SHP77 (cell line): ENCODE results near the gene CCDC180.
"Not testable (repeated sequence)": the region's sequence is repeated elsewhere in the genome, so short reads cannot be mapped to it uniquely, and the experiment has no call there.

Experiments
- DNase-seq, 2 experiments: peaks; one replicate each; lab custom pipeline; 2025; lab: John Stamatoyannopoulos, UW

Gene CCDC180

DNA sequence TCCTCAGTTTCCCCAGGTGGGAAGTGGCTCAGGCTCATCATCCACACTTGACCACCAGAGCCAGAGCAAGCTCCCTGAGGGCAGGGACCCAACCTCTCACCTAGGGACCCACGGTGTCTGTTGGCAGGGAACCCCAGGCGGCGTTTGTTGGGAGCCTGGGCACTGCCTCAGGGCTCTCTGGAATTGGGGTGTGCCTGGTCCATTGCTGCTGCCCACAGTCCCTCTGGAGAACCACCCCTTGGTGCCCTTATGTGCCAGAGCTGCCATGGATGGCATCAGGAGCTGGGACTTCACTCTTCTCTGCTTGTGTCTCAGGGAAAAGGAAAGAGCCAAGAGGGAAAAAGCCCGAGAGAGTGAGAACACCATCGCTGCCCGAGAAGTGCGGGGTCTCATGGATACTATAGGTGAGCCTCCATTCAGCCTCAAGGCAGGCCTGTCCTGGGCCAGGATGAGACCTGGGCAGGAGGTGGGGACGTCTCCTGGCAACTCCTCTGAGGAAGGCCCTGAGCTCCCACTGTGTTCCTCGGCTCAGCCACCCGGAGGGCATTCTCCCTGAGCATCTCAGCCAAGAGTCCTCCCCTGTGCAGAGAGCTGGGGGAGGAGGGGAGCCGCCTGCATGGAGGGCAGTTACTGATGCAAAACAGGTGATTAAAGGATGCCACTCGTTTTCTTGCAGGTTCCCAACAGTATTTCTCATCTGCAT lies 4.5 kb downstream of the CCDC180 start:
- DNase-seq: no peak

DNA sequence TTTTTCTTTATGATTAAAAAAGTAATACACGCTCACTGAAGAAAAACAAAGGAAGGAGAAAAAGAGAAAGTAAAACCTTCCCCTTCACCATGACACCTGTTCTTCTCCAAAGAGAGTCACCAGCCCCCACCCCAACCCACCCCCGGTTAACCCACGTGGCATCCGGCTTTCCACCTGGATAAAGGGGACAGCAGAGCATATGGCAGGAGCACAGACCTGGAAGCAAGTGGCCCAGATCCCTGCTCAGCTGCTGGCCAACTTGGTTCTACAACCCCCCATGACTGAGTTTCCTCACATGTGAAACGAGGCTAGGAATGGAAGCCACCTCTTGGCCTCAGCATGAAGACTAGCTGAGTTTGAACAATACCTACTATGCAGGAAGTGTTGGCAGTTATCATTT lies 5.1 kb downstream of the CCDC180 start:
- DNase-seq: no peak

DNA sequence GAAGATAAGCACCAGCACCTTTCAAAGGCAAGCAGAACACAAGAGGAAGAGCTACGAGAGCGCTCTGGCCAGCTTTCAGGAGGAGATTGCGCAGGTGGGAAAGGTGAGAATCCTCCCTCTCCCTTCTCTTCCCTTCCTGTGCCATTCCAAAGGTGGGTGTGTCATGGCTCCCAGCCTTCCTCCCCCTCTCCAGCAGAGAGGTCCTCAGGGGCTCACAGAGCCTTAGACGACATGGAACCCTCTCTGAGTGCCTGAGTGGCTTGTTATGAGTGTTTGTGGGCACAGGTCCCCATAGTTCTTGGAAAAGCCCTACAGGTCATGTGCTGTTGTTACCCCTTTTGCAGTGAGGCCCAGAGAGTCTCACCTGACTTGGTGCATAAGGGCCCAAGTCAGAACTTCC lies 5.8 kb downstream of the CCDC180 start:
- DNase-seq: no peak

DNA sequence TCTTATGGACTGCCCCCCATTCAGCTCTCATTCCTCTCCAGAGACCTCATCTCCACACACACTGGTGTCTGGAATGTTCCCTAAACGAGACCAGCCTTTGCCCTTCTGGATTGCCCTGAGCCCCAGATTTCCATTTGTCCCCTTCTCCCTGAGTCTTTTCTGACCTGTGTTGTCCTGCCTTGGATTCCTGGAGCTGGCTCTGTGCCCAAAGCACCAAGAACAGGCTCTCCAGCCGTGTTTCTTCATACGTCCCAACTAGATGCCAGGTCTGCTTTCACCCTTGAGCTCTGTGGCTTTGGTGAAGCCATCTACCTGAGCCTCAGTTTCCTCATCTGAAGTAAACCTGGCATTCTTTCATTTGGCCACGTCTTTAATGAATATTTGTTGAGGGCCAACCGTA lies 6.3 kb downstream of the CCDC180 start:
- DNase-seq: no peak

DNA sequence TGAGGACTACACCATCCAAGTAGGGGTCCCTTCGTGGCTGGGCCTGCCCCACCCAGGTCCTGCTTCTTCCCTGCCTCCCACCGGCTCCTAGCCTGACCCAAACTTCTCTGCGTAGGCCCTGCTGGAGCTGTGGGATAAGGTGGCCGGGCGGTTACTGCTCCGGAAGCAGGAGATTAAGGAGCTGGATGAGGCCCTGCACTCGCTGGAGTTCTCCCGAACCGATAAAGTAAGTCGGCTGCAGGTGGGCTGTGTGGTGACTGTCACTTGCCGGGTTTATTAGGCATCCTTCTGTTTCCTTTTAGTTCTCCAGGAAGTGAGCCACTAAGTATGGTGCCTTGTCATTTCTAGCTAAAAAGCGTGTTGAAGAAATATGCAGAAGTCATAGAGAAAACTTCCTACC lies 7.0 kb downstream of the CCDC180 start:
- DNase-seq: no peak

DNA sequence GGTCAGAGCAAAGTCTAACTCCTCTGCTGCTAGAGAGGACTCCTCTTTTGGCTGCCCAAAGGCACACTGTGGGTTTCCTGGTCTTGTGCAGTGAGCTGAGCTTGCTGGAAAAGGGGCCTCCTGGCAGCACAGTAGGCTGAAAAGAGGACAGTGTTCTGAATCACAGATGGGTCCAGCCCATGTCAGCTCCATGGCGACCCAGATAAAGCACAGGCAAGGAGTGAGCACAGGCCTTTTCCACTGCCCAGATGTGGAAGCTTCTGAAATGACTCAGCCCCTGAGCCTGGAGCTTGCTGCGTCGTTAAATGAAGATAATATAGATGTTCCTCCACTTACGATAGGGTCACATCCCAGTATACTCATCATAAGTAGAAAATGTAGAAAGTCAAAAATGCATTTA lies 8.1 kb downstream of the CCDC180 start:
- no peak for DNase-seq

DNA sequence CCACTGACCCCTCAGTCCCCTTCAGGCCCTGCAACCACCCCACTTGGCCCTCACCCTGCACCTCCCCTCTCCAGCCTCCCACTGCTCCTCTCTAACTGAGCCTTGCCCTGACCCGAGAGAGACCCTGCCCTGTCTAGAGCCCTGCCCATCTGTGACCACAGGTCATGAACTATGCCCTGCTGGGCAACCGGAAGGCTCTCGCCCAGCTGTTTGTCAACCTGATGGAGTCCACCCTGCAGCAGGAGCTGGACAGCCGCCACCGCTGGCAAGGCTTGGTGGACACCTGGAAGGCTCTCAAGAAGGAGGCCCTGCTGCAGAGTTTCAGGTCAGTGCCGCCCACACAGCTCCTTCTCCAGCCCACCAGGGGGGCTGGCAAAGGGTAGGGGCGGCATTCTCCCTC lies 9.4 kb downstream of the CCDC180 start:
- no peak for DNase-seq

DNA sequence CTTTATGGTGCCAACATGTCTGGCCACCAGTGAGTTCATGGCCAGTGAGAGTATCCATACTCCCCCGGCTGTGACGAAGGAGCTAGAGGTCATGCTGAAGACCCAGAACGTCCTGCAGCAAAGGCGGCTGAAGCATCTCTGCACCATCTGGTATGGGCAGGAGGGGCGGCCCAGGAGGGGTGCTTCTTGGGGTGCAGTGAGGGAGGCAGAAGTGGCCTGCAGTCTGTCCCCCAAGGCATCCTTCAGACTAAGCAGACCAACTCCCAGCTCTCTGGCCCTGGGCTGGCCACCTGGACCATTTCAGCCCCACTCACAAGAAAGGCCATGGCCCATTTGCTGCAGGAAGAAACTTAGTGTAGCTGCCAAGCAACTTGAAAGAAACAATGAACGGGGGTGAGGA lies 11.0 kb downstream of the CCDC180 start:
- no peak for DNase-seq

DNA sequence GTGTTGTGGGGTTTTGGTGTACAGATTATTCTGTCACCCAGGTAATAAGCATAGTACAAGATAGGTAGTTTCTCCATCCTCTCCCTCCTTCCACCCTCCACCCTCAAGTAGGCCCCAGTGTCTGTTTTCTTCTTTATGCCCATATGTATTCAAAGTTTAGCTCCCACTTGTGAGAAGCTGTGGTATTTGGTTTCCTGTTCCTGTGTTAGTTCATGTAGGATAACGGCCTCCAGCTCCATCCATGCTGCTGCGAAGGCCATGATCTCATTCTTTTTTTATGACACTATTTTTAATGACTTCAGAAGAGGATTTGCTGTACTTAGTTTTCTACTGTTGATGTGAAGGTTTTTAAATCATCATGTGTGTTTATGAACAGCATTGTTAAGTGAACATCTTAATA lies 11.9 kb downstream of the CCDC180 start:
- DNase-seq: no peak

DNA sequence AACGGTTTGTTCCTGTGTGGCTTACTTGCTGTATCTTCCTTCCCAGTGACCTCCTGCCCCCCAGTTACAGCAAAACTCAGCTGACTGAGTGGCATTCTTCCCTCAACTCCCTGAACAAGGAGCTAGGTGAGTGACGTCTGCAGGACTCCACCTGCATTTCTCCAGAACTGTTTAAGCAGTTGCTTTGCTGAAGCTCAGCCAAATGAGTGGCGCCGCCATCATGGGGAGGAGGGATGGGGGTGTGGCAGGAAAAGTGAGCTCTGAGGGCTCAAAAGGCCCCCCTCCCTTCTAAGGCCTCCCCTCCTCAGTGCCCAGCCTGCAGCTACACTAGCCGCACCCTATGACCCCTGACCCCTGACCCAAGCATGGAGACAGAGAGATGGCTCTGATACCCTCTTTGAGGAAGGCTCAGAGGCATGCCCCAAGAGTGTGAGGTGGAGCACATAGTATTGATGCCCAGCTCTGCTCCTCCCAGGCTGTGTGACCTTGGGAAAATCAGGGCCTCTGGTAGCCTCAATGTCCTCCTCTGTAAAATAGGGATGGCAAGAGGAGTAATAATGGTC lies 12.7 kb downstream of the CCDC180 start:
- no peak for DNase-seq

DNA sequence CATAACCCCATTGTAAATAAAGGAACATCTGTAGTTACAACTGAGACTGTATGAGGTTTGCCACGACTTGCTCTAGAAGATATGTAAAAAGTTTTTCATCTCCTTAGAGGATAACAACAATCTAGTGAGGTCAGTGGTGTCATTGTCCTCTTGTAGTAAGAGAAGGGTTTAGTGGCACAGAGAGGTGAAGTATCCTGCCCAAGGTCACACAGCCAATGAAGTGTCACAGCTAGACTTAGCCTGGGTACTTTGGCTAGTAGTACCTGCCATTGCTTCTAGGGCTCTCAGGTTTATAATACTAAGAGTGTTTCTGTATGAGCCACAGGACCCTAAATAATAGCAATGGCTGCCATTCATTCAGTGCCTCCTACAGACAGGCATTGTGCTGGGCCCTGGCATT lies 13.8 kb downstream of the CCDC180 start:
- DNase-seq: no peak

DNA sequence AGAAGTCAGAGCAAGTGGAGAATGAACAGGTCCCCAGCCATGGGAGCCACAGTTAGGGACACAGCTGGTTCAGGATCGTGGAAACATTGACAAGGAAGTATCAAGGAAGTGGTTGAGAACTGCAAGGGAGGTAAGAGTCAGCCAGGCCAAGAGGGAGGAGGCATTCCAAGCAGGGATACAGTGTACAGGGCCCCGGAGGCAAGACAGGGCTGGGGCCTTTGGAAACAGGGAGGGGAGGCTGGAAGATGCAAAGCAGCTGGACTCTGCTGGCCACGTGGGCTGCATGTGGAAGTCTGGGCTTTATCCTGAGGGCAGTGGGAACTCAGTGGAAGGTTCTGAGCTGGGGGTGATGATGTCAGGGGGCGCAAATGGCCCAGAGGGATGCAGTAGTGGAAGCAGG lies 14.2 kb downstream of the CCDC180 start:
- DNase-seq: no peak

DNA sequence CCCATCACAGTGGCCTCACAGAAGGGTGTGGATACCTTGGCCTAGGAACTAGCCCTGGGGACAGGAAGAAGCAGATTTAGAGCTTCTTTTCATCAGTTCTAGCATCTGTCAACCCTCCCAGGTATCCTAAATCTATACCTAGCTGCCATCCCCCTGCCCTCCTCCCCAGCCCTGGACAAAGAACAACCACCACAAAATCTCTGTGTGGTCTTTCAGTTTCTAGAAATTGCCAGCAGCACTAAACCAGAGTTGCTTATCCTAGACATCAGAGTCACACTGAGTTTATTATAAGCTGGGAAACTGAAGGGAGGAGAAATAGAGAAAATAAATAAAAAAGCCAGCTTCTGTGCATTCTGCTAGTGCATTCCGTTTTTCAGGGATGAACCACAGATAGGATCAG lies 14.6 kb downstream of the CCDC180 start:
- no peak for DNase-seq

DNA sequence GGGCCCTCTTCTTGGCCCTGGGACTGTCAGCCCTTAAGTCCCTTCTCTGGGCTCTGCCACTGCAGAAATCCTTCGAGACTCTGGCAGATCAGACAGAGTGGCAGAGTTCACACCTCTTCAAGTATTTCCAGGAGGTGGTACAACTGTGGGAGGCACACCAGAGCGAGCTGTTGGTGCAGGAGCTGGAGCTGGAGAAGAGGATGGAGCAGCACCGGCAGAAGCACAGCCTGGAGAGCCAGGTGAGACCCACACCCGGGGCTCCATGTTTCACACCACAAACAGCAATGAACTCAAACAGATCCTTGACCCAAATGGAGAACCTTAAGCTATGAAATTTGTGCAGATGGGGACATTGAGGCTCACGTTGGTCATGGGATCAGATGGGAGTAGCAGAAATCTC lies 17.5 kb downstream of the CCDC180 start:
- no peak for DNase-seq

DNA sequence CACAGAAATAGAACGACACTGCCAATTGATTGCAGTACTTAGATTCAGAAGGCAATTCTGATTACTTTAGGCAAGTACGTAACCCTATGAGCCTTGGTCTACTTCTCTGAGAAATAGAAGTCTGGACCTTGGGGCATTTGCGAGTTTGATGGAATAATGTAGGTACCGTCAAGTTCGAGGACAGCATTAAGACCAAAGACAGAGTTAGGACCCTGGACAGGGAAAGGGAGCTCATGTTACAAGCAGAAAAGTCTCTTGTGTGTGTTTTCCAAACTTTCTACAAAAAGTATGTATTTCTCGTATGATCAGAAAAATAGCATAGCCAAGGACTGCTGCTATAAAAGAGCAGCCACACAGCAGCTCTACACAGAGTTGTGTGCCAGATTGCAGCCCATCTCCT lies 20.1 kb downstream of the CCDC180 start:
- no peak for DNase-seq

DNA sequence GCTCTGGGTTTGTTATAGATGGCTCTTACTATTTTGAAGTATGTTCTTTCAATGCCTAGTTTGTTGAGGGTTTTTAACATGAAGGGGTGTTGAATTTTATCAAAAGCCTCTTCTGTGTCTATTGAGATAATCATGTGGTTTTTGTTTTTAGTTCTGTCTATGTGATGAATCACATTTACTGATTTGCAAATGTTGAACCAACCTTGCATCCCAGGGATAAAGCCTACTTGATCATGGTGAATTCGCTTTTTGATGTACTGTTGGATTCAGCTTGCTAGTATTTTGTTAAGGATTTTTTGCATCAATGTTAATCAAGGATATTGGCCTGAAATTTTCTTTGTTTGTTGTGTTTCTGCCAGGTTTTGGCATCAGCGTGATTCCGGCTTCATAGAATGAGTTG lies 25.5 kb downstream of the CCDC180 start:
- no peak for DNase-seq

DNA sequence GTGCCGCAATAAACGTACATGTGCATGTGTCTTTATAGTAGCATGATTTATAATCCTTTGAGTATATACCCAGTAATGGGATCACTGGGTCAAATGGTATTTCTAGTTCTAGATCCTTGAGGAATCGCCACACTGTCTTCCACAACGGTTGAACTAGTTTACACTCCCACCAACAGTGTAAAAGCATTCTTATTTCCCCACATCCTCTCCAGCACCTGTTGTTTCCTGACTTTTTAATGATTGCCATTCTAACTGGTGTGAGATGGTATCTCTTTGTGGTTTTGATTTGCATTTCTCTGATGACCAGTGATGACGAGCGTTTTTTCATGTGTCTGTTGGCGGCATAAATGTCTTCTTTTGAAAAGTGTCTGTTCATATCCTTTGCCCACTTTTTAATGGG lies 28.2 kb downstream of the CCDC180 start:
- not testable (repeated sequence) for DNase-seq

DNA sequence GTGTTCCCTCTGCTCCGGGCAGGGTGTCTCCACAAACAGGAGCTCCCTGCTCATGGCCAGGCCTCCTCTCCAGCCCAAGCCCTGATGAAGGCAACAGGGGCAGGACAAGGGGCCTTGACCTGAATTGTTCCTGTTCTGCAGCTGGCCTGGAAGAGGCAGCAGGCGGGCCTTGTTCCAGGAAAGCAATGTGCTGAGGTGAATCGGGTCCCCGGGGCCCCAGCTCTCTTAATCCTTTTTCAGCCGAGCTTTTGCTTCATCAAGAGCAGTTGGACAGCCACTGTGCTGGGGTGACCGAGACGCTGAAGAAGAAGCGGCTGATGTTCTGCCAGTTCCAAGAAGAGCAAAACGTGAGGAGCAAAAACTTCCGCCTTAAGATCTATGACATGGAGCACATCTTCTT lies 41.4 kb downstream of the CCDC180 start:
- no peak for DNase-seq

DNA sequence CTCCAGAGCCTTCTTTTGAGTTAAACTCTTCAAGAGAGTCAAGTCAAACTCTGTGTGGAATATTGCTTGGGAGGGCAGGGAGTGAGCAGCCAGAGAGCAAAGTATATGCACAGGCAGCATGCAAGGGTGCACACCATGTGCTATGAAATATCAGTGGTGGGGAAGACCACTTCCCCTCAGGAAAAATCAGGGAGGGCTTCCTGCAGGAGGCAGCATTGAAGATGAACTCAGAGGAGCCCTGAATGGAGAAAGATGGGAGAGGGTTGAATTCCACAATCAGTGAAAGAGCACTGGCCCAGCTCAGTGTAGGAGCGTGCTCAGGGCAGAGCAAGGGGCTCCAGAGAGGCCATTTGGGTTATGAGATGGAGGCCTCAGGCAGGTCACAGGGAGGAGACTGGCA lies 41.9 kb downstream of the CCDC180 start:
- no peak for DNase-seq

DNA sequence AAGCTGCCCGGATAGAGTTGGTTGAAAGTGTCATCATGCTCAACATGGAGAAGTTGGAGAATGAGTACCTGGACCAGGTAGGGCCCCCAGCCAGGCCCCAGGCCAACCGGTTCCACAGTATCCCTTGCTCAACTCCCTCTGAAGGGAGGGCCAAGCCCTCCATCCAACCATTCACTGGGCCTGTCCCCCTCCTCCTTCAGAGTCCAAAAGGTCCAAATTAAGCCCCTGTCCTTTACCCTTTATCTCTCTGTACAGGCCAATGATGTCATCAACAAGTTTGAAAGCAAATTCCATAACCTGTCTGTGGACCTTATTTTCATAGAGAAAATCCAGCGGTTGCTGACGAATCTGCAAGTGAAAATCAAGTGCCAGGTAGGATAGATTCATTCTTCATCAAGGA lies 47.2 kb downstream of the CCDC180 start:
- DNase-seq: no peak

DNA sequence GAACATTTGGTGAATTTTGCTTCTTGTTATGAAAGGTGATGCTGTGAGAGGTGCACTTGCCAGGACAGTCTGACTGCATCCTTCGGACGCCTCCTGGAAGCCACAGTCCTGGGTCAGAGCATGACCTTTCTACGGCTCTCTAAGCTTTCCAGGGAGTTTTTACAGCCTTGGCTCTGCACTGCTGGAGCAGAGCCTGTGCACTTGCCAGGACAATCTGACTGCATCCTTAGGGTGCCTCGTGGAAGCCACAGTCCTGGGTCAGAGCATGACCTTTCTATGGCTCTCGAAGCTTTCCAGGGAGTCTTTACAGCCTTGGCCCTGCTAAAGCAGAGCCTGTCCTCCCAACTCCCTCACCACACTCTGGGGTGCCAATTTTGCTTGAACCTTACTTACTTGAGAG lies 49.6 kb downstream of the CCDC180 start:
- no peak for DNase-seq
